SK-N-MC (cell line): ENCODE data around the gene STRIP2.

Experiments used
- EZH2 ChIP-seq: fragments of 200-600 bp; sonication (generic); IDR thresholded peaks from one replicate; pipeline ENCODE4 v1.6.1; 2017; ENCODE audit warnings: antibody characterized with exemption
- FOXP2 ChIP-seq: optimal IDR thresholded peaks from 2 replicates; pipeline ENCODE3; 2011; ENCODE audit warnings: mild to moderate bottlenecking, moderate library complexity; ENCODE audit not compliant: insufficient read depth; ENCODE audit errors: extremely low read length, control extremely low read depth

DNA sequence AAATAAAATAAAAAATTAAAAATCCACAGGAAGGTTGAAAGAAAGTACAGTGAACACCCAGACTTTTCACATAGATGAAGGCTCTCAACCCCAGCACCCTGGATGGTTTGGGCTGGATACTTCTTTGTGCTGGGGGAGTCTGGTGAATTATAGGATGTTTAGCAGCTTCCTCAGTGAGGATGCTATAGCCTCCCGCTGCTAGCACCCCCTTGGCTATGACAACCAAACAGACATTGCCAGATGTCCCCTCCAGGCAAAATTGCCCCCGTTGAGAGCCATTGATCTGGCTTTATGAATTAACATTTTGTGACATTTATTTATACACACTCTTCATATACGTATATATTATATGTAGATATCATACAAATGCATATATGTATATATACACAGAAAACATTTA, 89.7 kb downstream of the STRIP2 start:
- no peak for TF ChIP-seq EZH2
- no peak for TF ChIP-seq FOXP2
